Measurements from ENCODE around the gene FTO.

The FTO gene

DNA sequence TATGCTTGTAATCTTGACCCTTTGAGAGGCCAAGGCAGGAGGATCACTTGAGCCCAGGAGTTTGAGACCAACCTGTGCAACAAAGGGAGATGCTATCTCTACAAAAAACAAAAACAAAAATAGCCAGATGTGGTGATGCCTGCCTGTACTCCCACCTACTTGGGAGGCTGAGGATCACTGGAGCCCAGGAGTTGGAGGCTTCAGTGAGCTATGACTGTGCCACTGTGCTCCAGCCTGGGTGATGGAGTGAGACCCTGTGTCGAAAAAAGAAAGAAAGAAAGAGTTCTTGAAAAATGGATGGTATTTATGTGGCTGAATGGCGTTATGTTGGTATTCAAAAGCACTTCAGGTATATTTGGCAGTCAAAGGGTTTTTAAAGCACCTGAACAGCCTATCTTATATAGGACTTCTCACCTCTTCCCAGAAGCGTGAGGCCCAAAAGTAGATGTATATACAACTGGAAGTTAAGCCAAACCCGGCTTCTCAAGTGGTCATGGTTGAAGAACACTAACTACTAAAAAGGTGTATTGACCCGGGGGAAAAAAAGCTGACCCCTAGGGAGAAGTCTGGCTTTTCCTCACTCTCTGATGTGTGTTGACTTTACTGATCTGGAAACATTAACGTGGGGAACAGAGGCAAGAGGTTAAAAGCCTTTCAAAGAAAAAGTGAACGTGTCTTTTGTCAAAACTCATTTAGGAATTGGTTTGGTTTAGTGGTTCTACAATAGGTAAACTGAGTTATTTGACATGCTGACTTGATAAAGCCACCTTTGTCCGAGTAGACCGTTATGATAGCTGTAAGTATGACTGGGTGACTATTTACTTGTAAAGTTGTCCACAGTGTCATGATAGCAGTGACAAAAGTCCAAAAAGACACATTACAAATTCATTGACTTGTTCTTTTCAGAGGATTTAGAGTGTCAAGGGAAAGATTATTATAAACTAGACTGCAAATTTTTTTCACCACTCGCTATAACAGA, 399.2 kb downstream of the FTO start:
- no peak for FAIRE-seq

GRCh38 chr16:54106057-54106456, 402.1 kb downstream of the FTO start:
- FAIRE-seq = no peak

DNA sequence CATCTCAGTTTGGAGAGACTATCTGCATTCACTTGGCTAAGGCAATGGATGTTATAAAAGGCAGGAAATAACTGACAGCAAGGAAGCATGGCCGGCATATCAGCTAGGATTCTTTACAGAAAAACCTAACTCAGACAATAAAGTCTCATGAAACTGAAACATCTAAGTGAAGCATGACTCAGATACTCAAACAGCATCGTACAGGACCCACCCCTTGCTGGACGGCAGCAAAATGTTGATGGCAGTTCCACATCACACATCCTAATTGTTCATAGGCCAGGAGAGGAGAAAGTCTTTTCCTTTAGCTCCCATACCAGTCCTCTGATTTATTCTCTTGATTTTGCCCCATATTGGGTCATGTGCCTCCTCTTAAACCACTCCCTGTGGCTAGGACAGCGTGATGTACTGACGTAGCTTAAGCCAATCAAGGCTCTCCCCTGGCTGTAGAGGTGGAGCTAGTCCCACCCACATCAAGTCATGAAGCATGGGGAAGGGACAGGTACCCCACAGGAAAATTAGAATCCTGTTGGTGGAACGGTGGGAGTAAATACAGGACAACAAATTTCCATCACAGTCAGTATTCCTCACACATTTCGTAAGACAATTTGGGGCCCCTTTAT, 403.7 kb downstream of the FTO start:
- no peak for FAIRE-seq

DNA sequence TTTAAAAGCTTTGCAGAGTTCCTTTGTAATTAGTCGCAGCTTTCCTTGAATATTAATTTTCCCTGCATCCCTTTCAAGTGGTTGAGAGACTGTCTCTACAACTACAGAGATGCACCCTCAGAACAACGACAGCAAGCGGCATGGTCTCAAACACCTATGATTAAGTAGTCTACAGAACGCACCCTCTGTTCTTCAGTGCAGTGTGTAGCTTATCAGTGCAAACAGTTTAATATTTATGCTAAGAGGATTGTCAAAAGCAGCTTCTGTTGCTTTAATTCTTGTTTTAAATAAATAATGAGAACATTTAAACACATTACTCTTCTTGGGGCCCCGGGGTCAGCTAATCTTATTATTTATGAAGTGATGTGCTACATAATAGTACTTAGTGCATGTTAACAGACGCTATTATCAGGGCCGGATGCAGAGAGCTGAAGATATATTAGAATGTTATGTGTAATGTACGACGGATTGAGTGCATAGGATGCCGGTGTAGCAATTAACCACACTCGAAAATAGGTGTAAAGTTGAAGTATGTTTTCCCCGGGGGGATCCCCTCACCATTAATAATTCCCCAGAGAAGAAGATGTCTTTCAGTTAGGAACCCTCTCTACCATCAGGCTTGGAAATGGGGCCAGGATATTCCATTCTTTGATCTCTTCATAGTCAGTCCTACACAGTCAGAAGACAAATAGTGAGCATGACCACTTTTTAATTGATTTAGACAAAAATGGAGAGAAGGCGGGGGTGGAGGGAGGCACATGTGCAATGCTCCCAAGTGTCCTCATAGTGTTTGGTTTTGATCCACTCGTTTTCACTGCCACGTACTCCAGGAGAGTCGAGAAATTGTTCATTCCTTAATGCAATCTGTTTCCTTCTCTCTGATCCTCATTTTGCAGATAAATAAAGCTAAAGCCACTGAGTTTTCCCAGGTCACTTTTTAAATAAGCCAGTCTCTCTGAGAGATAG, 406.3 kb downstream of the FTO start:
- no peak for FAIRE-seq

DNA sequence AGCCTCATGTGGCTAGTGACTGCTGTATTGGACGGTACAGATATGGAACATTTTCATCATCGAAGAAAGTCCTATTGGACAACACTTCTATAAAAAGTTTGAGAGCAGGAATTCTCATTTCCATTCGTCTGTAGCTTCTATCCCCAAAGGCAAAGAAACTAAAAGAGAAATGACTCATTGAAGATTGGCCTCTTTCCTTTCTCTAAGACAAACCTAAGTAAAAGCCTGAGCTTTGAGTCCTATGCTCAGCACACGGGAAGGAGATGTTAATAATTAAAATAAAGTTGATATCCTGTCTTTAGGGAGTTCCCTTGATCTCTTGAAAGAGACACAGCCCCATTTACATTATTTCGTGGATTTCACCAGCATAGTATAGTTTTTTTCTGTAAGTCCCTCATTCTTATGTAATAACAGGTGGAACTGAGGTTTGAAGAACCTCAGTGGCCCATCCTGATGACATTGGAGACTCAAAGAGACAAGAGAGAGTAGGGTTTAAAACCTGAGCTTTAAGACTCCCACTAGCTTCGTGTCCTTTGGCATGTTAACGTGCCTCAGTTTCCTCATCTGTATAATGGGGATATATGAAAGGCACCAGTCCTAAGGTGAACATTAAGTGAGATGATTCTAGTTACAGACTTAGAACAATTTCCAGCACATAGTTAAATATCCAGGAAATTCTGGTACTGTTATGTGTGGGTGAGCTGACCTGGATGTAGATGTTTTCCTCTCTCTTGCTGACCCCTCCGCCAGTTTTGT, 408.7 kb downstream of the FTO start:
- no peak for FAIRE-seq

GRCh38 chr16:54115558-54115957, 411.6 kb downstream of the FTO start:
- FAIRE-seq = no peak

DNA sequence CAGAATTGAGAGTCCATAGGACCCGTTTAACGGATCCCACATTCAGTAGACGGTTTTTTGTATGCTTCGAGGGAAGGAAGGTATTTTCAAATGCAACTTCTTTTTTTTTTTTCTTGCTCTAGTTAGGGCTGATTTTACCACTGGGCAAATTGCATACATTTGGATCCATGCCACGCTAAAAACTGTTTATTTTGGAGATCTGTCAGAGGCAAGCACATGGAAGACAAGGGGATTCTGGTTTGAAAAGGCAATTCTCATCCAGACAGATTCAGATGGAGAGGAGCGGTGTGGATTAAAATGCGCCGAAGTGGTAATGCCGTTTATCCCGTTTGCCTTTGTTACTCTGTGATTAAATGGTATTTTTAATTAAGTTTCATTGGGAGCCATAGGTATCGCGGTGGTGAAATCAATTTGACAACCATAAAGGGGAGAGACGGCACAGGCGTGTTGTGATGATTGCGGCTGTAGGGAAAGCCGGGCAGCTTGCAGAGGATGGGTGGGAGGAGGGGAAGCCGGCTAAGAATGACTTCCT, 412.2 kb downstream of the FTO start:
- no peak for FAIRE-seq

- no peak for FAIRE-seq
Measured at GRCh38 chr16:54118846-54119245, 414.9 kb downstream of the FTO start.

DNA sequence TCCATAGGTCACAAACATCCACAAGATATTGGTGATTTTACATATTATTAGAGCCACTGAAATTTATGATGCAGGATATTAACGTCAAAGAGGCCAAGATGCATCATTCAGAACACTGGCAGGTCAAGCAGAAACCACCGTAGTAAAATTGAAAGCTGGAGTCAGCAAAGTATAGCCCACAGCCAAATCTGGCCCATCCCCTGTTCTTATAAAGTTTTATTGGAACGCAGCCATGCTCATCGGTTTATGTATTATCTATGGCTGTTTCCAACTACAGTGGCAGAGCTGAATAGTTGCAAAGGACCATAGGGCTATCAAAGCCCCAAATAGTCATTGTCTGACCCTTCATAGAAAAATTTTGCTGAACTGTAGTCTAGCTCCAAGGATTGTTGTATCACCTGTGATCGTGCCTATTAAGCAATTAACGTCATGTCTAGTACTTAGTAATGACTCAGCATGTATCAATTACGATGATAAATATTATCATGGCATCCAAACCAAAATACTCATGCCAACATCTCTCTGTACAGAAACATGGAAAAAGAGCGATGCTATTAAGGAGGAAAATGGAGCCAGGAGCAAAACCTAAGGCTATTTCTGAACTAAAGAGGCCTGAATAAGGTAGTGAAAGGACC, 417.0 kb downstream of the FTO start:
- no peak for FAIRE-seq

DNA sequence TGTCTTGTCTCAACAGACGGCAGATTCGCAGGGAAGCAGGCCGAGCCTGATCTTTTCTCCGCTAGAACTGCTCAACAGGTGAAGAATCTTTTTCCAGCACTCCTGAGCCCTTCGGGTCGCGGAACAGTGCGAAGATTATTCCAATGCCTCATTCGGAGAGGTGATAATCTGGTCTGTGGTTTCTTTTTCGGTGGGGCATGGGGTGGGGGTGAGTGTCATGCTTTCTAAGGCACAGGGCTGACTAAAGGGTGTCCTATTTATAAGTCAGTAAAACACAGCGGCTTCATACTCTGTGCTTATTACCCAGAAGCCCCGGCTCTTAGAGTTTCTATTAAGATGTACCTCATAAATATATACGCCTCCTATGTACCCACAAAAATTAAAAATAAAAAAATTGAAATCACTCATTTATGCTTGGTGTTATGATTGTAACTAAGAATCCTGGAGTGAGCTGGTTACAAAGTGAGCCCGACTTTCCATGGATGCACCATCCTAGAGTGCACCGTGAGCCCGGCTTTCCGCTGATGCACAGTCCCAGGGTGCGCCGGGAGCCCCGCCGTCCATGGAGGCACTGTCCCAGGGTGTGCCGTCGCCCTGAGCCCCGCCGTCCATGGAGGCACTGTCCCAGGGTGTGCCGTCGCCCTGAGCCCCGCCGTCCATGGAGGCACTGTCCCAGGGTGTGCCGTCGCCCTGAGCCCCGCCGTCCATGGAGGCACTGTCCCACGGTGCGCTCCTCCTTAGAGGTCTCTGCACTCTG, 417.8 kb downstream of the FTO start:
- FAIRE-seq = no peak

DNA sequence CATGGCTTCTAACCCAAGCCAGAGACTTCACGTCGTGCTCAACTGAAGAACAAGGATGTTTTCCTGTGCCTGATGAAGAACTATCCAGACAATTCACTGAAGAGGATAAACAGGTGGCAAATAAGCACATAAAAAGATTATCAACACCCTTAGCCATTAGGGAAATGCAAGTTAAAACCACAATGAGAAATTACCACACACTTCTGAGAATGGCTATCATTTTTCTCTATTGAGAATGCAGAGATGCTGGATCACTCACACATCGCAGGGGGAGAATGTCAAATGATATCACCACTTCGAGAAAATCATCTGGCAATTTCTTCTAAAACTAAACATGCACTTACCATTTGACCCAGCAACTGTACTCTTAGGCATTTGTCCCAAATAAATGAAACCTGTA, 419.8 kb downstream of the FTO start:
- no peak for FAIRE-seq

GRCh38 chr16:54125751-54126655, 422.0 kb downstream of the FTO start:
- no peak for FAIRE-seq

DNA sequence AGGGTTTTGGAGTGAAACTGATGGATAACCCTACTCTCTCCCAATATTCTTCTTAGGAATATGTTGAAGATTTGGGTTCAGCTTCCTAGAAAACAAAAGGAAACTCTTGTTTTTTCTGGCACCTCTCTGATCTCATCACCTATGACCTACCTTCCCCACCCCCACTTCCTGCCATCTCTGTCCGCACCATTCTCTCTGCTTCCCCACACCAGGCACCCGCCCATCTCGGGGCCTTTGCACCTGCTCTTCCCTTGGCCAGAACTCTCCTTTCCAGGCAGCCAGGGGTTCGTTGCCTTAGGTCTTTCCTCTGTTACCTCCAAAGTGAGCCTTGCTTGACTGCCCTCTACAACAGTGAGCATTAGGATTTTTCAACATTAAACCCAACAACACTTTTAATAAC, 423.0 kb downstream of the FTO start:
- FAIRE-seq = no peak

GRCh38 chr16:54128629-54129234, 424.8 kb downstream of the FTO start:
- no peak for FAIRE-seq

- no peak for FAIRE-seq
Measured at GRCh38 chr16:54129810-54130209, 425.9 kb downstream of the FTO start.

DNA sequence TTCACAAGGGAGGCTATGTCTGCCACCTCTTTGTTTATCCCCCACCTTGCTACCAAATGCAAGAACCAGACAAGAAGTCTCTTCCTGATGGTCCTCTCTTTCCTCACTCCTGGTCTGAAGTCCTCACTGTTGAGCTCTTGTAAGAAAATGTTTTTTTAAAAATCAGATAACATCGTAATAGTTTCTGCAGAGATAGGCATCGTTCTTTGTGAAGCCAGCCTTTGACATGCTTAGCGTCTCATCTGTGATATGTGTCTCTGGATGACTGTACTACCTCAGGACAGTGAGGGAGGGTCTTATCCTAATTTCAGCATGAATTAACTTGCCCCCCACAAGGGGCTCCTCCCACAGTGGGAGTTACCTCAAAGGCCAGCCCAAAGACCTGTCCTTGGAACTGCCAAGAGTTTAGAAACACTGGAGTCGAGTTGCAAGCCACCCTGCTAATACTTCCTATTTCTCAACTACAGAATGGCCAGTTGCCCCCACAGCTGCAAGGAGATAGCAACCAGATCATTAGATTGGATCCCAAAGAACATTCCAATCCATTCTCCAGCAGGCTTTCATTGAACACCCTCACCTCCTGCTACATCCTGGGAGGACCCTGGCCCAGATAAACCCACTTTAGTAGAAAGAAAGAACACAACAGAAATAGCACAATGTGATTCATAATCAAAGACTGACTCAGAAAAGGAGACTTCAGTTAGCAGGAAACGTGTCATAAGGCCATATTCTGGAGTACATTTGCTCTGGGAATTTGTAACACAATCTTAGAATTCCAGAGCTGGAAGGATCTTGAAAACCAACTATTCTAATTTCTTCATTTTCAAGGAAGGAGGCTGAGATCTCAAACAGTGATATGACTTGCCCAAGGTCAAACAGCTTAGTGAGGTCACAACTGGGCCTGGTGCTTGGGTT, 431.7 kb downstream of the FTO start:
- FAIRE-seq = no peak

GRCh38 chr16:54136276-54136625, 432.3 kb downstream of the FTO start:
- FAIRE-seq = no peak
